ENCODE results near the gene ANKMY2.

Gene ANKMY2

GRCh38 chr7:16616542-16616941 is 29.0 kb downstream of the ANKMY2 start:
- Histone ChIP-seq H3K4me2 (ENCODE audit: low read length) (no peak overlapping the region), H3K79me2 (no peaks in the 10 kb centered on the region), H3K9ac (no peak overlapping the region), H2AFZ (no peak overlapping the region), H3K27ac (no peak overlapping the region), H3K27me3 (ENCODE audit: control insufficient read depth, insufficient read depth, low read length) (no peaks in the 10 kb centered on the region), H3K9me3 (ENCODE audit: control insufficient read depth, low read length) (no peaks in the 10 kb centered on the region), H3K4me1 (no peaks in the 10 kb centered on the region), H3K36me3 (ENCODE audit: control insufficient read depth, insufficient read depth, low read length) (no peaks in the 10 kb centered on the region), H3K4me3 (ENCODE audit: low read depth, low read length) (no peak overlapping the region)
- no peak for TF ChIP-seq CTCF (IDR thresholded peaks at IDR 0.05)

DNA sequence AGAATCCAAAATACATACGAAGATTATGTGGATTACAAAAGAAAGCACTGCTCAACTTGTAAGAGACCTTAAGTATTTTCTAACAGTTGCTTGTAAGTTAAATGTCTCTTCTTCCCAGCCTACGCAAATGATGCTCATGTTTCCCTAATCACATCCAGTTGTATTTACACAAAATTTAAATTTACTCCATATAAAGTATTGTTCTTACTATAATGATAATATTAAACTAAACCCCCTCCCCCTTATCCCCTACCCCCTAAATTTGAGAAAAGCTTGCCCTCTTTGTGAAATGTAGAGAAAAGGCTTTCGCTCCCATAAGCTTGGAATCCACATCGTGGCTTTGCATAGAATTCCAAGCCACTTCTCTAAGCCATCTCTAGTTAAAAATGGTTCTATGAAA is 29.4 kb downstream of the ANKMY2 start:
- H3K4me2 ChIP-seq (ENCODE audit: low read length), result no peak overlapping the region
- H3K9ac ChIP-seq, result no peak overlapping the region
- no peak for TF ChIP-seq CTCF (IDR thresholded peaks at IDR 0.05)
- H3K36me3 ChIP-seq (ENCODE audit: control insufficient read depth, insufficient read depth, low read length), result no peaks in the 10 kb centered on the region
- H3K4me1 ChIP-seq, result no peaks in the 10 kb centered on the region
- no peaks in the 10 kb centered on the region for H3K27me3 ChIP-seq (ENCODE audit: control insufficient read depth, insufficient read depth, low read length)
- H2AFZ ChIP-seq, result no peak overlapping the region
- no peaks in the 10 kb centered on the region for H3K79me2 ChIP-seq
- H3K9me3 ChIP-seq (ENCODE audit: control insufficient read depth, low read length), result no peaks in the 10 kb centered on the region
- H3K4me3 ChIP-seq (ENCODE audit: low read depth, low read length), result no peak overlapping the region
- no peak overlapping the region for H3K27ac ChIP-seq

GRCh38 chr7:16615228-16615627 is 30.3 kb downstream of the ANKMY2 start:
- H3K36me3 ChIP-seq (ENCODE audit: control insufficient read depth, insufficient read depth, low read length), result no peaks in the 10 kb centered on the region
- no peak overlapping the region for H3K4me3 ChIP-seq (ENCODE audit: low read depth, low read length)
- no peaks in the 10 kb centered on the region for H3K4me1 ChIP-seq
- no peak for TF ChIP-seq CTCF (IDR thresholded peaks at IDR 0.05)
- H3K27ac ChIP-seq, result no peak overlapping the region
- H2AFZ ChIP-seq, result no peak overlapping the region
- no peaks in the 10 kb centered on the region for H3K79me2 ChIP-seq
- no peaks in the 10 kb centered on the region for H3K27me3 ChIP-seq (ENCODE audit: control insufficient read depth, insufficient read depth, low read length)
- H3K9ac ChIP-seq, result no peak overlapping the region
- H3K4me2 ChIP-seq (ENCODE audit: low read length), result no peak overlapping the region
- no peaks in the 10 kb centered on the region for H3K9me3 ChIP-seq (ENCODE audit: control insufficient read depth, low read length)

DNA sequence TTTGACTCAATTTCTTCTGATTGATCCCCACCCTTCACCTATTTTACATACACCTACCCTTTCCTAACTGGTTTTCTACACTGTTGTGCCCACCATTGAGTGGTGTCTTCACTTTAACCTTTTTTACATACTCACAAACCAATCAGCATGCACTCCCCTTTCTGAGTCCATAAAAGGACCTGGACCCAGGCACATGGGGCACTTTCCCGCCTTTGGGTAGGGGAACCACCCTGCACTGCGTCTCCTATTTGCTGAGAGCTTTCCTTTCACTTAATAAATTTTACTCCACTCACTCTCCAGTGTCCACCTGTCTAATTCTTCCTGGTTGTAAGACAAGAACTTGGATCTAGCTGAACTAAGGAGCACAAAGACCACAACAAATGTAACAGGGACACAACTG is 33.8 kb downstream of the ANKMY2 start:
- H3K9me3 ChIP-seq (ENCODE audit: control insufficient read depth, low read length), result no peaks in the 10 kb centered on the region
- no peaks in the 10 kb centered on the region for H3K27me3 ChIP-seq (ENCODE audit: control insufficient read depth, insufficient read depth, low read length)
- H3K79me2 ChIP-seq, result no peaks in the 10 kb centered on the region
- H3K36me3 ChIP-seq (ENCODE audit: control insufficient read depth, insufficient read depth, low read length), result no peaks in the 10 kb centered on the region
- H3K9ac ChIP-seq, result no peak overlapping the region
- TF ChIP-seq CTCF (IDR thresholded peaks at IDR 0.05), result no peak
- no peak overlapping the region for H2AFZ ChIP-seq
- H3K4me2 ChIP-seq (ENCODE audit: low read length), result no peak overlapping the region
- no peak overlapping the region for H3K4me3 ChIP-seq (ENCODE audit: low read depth, low read length)
- H3K4me1 ChIP-seq, result no peaks in the 10 kb centered on the region
- H3K27ac ChIP-seq, result no peak overlapping the region

DNA sequence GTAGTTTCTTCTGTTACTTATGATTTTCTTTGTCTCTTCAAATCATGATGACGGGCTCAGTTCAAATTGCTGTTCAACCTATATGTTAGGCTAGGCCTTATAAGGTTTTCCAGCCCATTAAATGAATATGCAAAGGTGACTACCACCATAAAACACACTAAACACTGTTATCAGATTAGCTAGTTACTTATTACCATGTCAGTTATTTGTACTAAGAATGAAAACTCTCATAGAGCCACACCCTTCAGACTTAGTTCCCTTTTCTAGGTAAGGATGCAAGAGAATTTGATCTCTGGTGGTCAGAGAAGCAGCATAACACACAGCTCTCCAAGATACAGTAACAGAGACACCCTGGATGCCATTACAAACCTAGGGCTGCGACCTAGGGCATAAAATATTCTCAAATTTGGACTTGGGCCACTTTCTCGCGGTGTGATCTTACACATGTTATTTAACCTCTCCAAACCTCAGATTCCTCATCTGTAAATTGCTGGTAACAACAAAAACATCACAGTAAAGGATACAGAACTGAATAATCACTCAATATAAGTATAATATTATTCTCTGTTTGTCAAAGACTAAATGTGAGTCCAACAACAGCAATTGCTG is 35.6 kb downstream of the ANKMY2 start:
- Histone ChIP-seq H3K9me3 (ENCODE audit: control insufficient read depth, low read length) (no peaks in the 10 kb centered on the region), H3K4me3 (ENCODE audit: low read depth, low read length) (no peak overlapping the region), H3K4me1 (no peaks in the 10 kb centered on the region), H2AFZ (no peak overlapping the region), H3K27ac (no peak overlapping the region), H3K9ac (no peak overlapping the region), H3K4me2 (ENCODE audit: low read length) (no peak overlapping the region), H3K27me3 (ENCODE audit: control insufficient read depth, insufficient read depth, low read length) (no peaks in the 10 kb centered on the region), H3K36me3 (ENCODE audit: control insufficient read depth, insufficient read depth, low read length) (no peaks in the 10 kb centered on the region), H3K79me2 (no peaks in the 10 kb centered on the region)
- no peak for TF ChIP-seq CTCF (IDR thresholded peaks at IDR 0.05)

Data from parathyroid adenoma (tissue), 2 donors.